A673 (cell line): ENCODE results near the gene ADAMTS13. TPM values are rescaled to one million over a fixed set of nuclear protein-coding genes. Genes with fewer than 3 reads are reported as not detected.

Source experiments
- BruUV-seq: library from RNA; stranded (reverse); fragments of 400-500 nt; replicated peaks from 2 replicates; lab custom pipeline; 2021; lab: Mats Ljungman, UMichigan
- CTCF ChIA-PET: fragments of 300-600 bp; sonication (Branson Sonifier 250); formaldehyde crosslinking; loops from one replicate; lab custom pipeline; 2022; ENCODE audit warnings: antibody characterized with exemption; lab: Charles Lee
- POLR2A ChIA-PET: fragments of 300-600 bp; sonication (Branson Sonifier 250); formaldehyde crosslinking; loops from one replicate; lab custom pipeline; 2022; ENCODE audit warnings: antibody characterized with exemption; ENCODE audit not compliant: low non-redundant PET; lab: Charles Lee
- DNase-seq: peaks from one replicate; pipeline ENCODE4 v3.0.0-alpha.2; 2015; ENCODE audit warnings: low spot score
- H3K27ac ChIP-seq: fragments of 200-600 bp; sonication (generic); 2 replicates; pipeline ENCODE4 v1.5.1; 2016; ENCODE audit warnings: mixed run types, low read depth, mild to moderate bottlenecking, mixed read lengths, antibody characterized with exemption, low read length; ENCODE audit not compliant: poor library complexity, severe bottlenecking
- H3K27me3 ChIP-seq: fragments of 200-600 bp; sonication (generic); replicated peaks from 2 replicates; pipeline ENCODE4 v1.6.1; 2017; ENCODE audit warnings: mixed run types, low read depth, mild to moderate bottlenecking, mixed read lengths, antibody characterized with exemption, low read length; ENCODE audit not compliant: insufficient read depth, poor library complexity
- H3K36me3 ChIP-seq: fragments of 200-600 bp; sonication (generic); 2 replicates; pipeline ENCODE4 v1.6.1; 2016; ENCODE audit warnings: mixed run types, mild to moderate bottlenecking, mixed read lengths, antibody characterized with exemption, low read length; ENCODE audit not compliant: insufficient read depth, poor library complexity, severe bottlenecking
- H3K4me1 ChIP-seq: fragments of 200-600 bp; sonication (generic); 2 replicates; pipeline ENCODE4 v1.6.1; 2017; ENCODE audit warnings: mixed run types, mild to moderate bottlenecking, mixed read lengths, antibody characterized with exemption, low read length; ENCODE audit not compliant: insufficient read depth, poor library complexity, severe bottlenecking
- H3K4me3 ChIP-seq: fragments of 200-600 bp; sonication (generic); 2 replicates; pipeline ENCODE4 v1.5.1; 2016; ENCODE audit warnings: low read depth, mixed run types, mild to moderate bottlenecking, mixed read lengths, low read length; ENCODE audit not compliant: poor library complexity, severe bottlenecking
- H3K9me3 ChIP-seq: fragments of 200-600 bp; sonication (generic); 2 replicates; pipeline ENCODE4 v1.6.1; 2016; ENCODE audit warnings: mixed run types, low read depth, mild to moderate bottlenecking, mixed read lengths, antibody characterized with exemption, low read length; ENCODE audit not compliant: poor library complexity, severe bottlenecking
- CTCF ChIP-seq: fragments of 300-800, 200-600 bp; sonication (generic); conservative IDR thresholded peaks from 2 replicates; pipeline ENCODE4 v1.5.1; 2017; ENCODE audit warnings: low read depth, mild to moderate bottlenecking, antibody characterized with exemption, low read length, moderate library complexity, mixed read lengths
- EZH2 ChIP-seq: fragments of 200-600 bp; sonication (generic); IDR thresholded peaks from 2 replicates; pipeline ENCODE4 v1.6.1; 2017; ENCODE audit warnings: borderline replicate concordance, low read depth, mild to moderate bottlenecking, mixed read lengths, antibody characterized with exemption, low read length; ENCODE audit not compliant: poor library complexity, severe bottlenecking
- intact Hi-C: fragments of 100-400 bp; cut with micrococcal nuclease; formaldehyde crosslinking; loops from one replicate; pipeline ENCODE4 v1.10.0; 2022; ENCODE audit not compliant: unreplicated experiment
- total RNA-seq: library from RNA; stranded (reverse); gene quantifications from 2 replicates; pipeline ENCODE4 v1.2.3, GENCODE V29; 2021

The ADAMTS13 gene
- total RNA-seq, 1 experiment from 2014 or later = 1.3 TPM

GRCh38 chr9:133464638-133465037, 42.5 kb downstream of the ADAMTS13 start:
- no TSS peak for BruUV-seq
- no peaks in the 10 kb centered on the region for H3K36me3 ChIP-seq
- DNase-seq = no peak
- no peaks in the 10 kb centered on the region for H3K4me1 ChIP-seq
- intact Hi-C loops = no loop called here
- ChIA-PET POLR2A (no interaction called here), CTCF (no interaction called here)
- H3K27ac ChIP-seq = no peak overlapping the region
- H3K27me3 ChIP-seq = no peaks in the 10 kb centered on the region
- no peak overlapping the region for H3K4me3 ChIP-seq
- no peaks in the 10 kb centered on the region for H3K9me3 ChIP-seq
- TF ChIP-seq EZH2 (no peak), CTCF (no peak)

GRCh38 chr9:133465984-133466383, 43.8 kb downstream of the ADAMTS13 start:
- Histone ChIP-seq H3K4me3 (no peak overlapping the region), H3K9me3 (no peaks in the 10 kb centered on the region), H3K4me1 (no peaks in the 10 kb centered on the region), H3K27me3 (no peaks in the 10 kb centered on the region), H3K27ac (no peak overlapping the region), H3K36me3 (no peaks in the 10 kb centered on the region)
- ChIA-PET CTCF (no interaction called here), POLR2A (no interaction called here)
- DNase-seq = no peak
- intact Hi-C loops = no loop called here
- TF ChIP-seq CTCF (no peak), EZH2 (no peak)
- BruUV-seq = no TSS peak

- TF ChIP-seq EZH2 = no peak
- TF ChIP-seq CTCF = no peak
- no TSS peak for BruUV-seq
- no peak overlapping the region for H3K27ac ChIP-seq
- ChIA-PET POLR2A (no interaction called here), CTCF (no interaction called here)
- no peak for DNase-seq
- H3K9me3 ChIP-seq = no peaks in the 10 kb centered on the region
- intact Hi-C loops = no loop called here
- no peaks in the 10 kb centered on the region for H3K4me1 ChIP-seq
- H3K4me3 ChIP-seq = no peak overlapping the region
- no peaks in the 10 kb centered on the region for H3K36me3 ChIP-seq
- H3K27me3 ChIP-seq = no peaks in the 10 kb centered on the region
Measured at GRCh38 chr9:133467101-133467500, 44.9 kb downstream of the ADAMTS13 start.
